Activated CD8-positive, alpha-beta T cell treated with anti-CD3 and anti-CD28 coated beads for 36 hours (primary cell): ENCODE measurements around the gene ZNF33B. TPM values are rescaled to one million over a fixed set of nuclear protein-coding genes. Genes with fewer than 3 reads are reported as not detected.
A peak's percentile ranks its signal among the peaks of the same experiment; 100 is the strongest.

ENCODE experiments used
- ATAC-seq: fragments of 200-7000 bp; cut with Tn5 transposase; one replicate; pipeline ENCODE4 v1.10.0; 2021; ENCODE audit warnings: mild to moderate bottlenecking, moderate library complexity
- CTCF ChIA-PET: fragments of 350-600 bp; sonication (Branson Sonifier 250); formaldehyde crosslinking; loops from one replicate; lab custom pipeline; 2021; ENCODE audit warnings: antibody characterized with exemption; lab: Charles Lee
- POLR2A ChIA-PET: fragments of 350-600 bp; sonication (Branson Sonifier 250); formaldehyde crosslinking; loops from one replicate; lab custom pipeline; 2021; ENCODE audit warnings: antibody characterized with exemption; lab: Charles Lee
- DNase-seq: peaks from one replicate; pipeline ENCODE4 v3.0.0-alpha.2; 2020
- H3K27ac Mint-ChIP-seq: one replicate; pipeline ENCODE4 v1.8.0; 2021; ENCODE audit warnings: mild to moderate bottlenecking, mixed read lengths
- H3K27me3 Mint-ChIP-seq: one replicate; pipeline ENCODE4 v1.8.0; 2021; ENCODE audit warnings: mixed read lengths
- H3K36me3 Mint-ChIP-seq: one replicate; pipeline ENCODE4 v1.8.0; 2021; ENCODE audit warnings: low read depth, mixed read lengths
- H3K4me1 Mint-ChIP-seq: one replicate; pipeline ENCODE4 v1.8.0; 2021; ENCODE audit warnings: low read depth, mixed read lengths
- H3K4me3 Mint-ChIP-seq: one replicate; pipeline ENCODE4 v1.8.0; 2021; ENCODE audit warnings: mild to moderate bottlenecking, moderate library complexity, mixed read lengths
- H3K9me3 Mint-ChIP-seq: one replicate; pipeline ENCODE4 v1.8.0; 2021; ENCODE audit warnings: mixed read lengths
- intact Hi-C: fragments of 100-400 bp; cut with micrococcal nuclease; formaldehyde crosslinking; loops from one replicate; pipeline ENCODE4 v1.10.0; 2022
- total RNA-seq, 2 experiments: library from RNA; stranded (reverse); gene quantifications; one replicate each; pipeline ENCODE4 v1.2.3, GENCODE V29; 2021
- TF ChIP-seq, protein P1 (sequence below): fragments of 200-600 bp; IDR thresholded peaks from one replicate; pipeline ENCODE4 v1.8.0; 2022; ENCODE audit warnings: antibody characterized with exemption, mild to moderate bottlenecking

The ZNF33B gene
- total RNA-seq, 2 experiments from 2014 or later, result 5.8 to 7.9 TPM

DNA sequence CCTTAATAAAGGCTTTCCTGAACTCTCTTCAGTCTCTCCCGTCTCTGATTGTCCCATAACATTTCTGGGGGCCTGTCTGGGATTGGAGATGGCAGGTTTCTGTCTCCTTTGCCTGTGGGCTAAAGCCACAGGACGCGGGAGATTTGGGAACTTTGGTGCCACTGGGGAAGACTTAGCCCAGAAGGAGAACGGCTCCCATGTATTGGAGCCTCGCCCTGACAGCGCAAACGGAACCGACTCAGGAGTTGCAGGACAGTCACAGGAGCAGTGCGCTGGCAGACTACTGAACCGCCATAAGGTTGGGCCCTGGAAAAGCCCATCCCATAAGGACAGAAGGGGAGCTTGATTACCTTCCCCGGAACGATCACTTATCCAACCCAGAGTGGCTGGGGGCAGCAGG, 7.1 kb upstream of the ZNF33B start:
- ChIA-PET CTCF (no interaction called here), POLR2A (no interaction called here)
- Mint-ChIP-seq H3K27me3 (no peaks in the 10 kb centered on the region), H3K4me1 (peaks cover 2% of the 10 kb centered on the region), H3K9me3 (no peaks in the 10 kb centered on the region), H3K27ac (no peak overlapping the region), H3K36me3 (no peaks in the 10 kb centered on the region), H3K4me3 (no peak overlapping the region)
- TF ChIP-seq, protein P1, sequence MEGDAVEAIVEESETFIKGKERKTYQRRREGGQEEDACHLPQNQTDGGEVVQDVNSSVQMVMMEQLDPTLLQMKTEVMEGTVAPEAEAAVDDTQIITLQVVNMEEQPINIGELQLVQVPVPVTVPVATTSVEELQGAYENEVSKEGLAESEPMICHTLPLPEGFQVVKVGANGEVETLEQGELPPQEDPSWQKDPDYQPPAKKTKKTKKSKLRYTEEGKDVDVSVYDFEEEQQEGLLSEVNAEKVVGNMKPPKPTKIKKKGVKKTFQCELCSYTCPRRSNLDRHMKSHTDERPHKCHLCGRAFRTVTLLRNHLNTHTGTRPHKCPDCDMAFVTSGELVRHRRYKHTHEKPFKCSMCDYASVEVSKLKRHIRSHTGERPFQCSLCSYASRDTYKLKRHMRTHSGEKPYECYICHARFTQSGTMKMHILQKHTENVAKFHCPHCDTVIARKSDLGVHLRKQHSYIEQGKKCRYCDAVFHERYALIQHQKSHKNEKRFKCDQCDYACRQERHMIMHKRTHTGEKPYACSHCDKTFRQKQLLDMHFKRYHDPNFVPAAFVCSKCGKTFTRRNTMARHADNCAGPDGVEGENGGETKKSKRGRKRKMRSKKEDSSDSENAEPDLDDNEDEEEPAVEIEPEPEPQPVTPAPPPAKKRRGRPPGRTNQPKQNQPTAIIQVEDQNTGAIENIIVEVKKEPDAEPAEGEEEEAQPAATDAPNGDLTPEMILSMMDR, result no peak
- intact Hi-C loops, result no loop called here
- ATAC-seq (no peak), DNase-seq (no peak)

DNA sequence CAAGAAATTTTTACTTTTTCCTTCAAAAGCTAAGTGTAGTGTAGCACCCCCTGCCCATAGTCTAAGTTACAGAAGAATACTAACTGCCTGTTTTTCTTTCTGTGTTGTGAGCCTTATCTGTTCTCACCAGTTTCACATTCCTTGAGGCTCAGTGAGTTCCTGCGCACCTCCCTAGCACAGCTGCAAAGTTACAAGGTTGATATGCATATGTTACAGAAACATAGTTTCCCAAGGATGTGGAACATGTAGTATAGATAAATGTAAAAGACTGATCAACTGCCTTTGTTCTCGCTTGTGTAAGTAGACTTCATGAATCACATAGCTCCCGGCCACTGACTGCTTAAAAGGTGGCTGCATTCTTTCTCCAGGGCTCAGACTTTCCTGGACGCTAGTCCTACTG, 6.7 kb upstream of the ZNF33B start:
- Mint-ChIP-seq H3K36me3 (no peaks in the 10 kb centered on the region), H3K27ac (no peak overlapping the region), H3K4me1 (no peaks in the 10 kb centered on the region), H3K9me3 (no peaks in the 10 kb centered on the region), H3K4me3 (no peak overlapping the region), H3K27me3 (no peaks in the 10 kb centered on the region)
- intact Hi-C loops, result no loop called here
- TF ChIP-seq, protein P1, result no peak
- no peak for DNase-seq
- ChIA-PET CTCF (no interaction called here), POLR2A (no interaction called here)
- ATAC-seq, result no peak

DNA sequence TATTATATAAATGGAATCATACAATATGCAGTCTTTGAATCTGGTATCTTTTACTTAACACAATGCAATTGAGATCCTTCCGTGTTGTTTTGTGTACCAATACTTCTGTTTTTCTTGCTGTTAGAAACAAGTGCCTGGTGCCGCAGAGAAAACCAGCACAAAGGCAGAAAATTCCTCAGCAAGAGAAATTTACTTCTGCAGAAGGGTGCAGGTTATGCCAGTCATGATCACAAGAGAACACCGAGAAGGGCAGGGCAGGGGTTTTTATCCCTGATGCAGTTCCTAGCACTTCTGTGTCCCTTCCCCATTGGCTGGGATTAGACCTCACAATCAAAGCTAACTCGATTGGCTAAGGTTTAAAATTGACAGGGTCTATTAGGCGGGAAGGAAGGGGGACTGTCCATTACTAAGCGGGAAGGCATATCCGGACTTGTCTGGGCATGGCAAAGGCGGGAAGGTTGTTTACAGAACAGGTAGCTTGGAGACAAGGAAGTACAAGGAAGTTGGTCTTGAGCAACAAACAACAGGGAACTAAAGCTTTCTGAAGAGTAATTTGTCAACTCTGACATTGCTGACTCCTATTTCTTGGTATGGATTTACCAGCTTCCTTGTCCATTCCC, 2.4 kb upstream of the ZNF33B start:
- intact Hi-C loops, result no loop called here
- POLR2A ChIA-PET, result no interaction called here
- H3K4me1 Mint-ChIP-seq, result peaks cover 12% of the 10 kb centered on the region
- no peak overlapping the region for H3K27ac Mint-ChIP-seq
- no peaks in the 10 kb centered on the region for H3K27me3 Mint-ChIP-seq
- H3K36me3 Mint-ChIP-seq, result peaks cover 12% of the 10 kb centered on the region
- TF ChIP-seq, protein P1, result no peak
- H3K9me3 Mint-ChIP-seq, result no peaks in the 10 kb centered on the region
- H3K4me3 Mint-ChIP-seq, result no peak overlapping the region
- DNase-seq (no peak), ATAC-seq (no peak)
- CTCF ChIA-PET, result no interaction called here

DNA sequence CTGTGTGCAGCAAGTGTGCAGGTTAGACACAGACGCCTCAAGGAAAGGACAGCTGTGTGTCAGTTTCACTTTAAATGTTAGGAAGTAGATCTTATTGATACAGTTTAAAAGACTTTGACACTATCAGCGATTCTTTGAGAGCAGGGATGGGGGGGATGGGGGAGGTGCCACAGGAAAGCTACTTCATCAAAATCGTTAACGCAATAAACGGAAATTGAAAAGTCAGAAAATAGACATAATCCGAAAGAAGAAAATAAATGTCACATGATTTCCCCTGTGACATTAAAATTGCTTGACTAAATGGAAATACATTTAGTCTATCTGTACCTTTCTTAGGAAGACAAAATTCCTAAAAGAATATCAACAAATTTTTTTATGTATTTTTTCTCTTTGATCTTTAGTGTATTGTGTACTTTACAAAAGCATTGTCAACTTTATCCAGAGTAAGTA, 476 bp upstream of the ZNF33B start:
- ATAC-seq (no peak), DNase-seq (peak; percentile 71)
- peaks cover 14% of the 10 kb centered on the region for H3K36me3 Mint-ChIP-seq
- peak overlapping the region; percentile 95 for H3K4me3 Mint-ChIP-seq
- ChIA-PET POLR2A (no interaction called here), CTCF (no interaction called here)
- H3K9me3 Mint-ChIP-seq, result no peaks in the 10 kb centered on the region
- peak overlapping the region; percentile 98 for H3K27ac Mint-ChIP-seq
- no peaks in the 10 kb centered on the region for H3K27me3 Mint-ChIP-seq
- intact Hi-C loops, result loop anchor here (5.0 kb wide), 1 partner anchor 87 kb away; no protein-coding TSS in a partner anchor
- H3K4me1 Mint-ChIP-seq, result peaks cover 21% of the 10 kb centered on the region
- TF ChIP-seq, protein P1, result no peak

DNA sequence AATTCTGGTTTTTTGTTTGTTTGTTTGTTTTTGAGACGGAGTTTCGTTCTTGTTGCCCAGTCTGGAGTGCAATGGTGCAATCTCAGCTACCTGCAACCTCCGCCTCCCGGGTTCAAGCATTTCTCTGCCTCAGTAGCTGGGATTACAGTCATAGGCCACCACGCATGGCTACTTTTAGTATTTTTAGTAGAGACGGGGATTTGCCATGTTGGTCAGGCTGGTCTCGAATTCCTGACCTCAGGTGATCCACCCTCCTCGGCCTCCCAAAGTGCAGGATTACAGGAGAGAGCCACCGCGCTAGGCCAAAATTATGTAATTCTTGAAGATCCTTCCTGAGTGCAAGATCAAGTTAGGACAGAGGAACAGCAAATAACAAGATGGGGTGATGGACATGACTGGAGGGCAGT, 719 bp downstream of the ZNF33B start:
- TF ChIP-seq, protein P1, result no peak
- no peak for ATAC-seq
- Mint-ChIP-seq H3K36me3 (peaks cover 14% of the 10 kb centered on the region), H3K9me3 (no peaks in the 10 kb centered on the region), H3K27me3 (no peaks in the 10 kb centered on the region), H3K4me1 (peaks cover 28% of the 10 kb centered on the region), H3K4me3 (peak overlapping the region; percentile 95), H3K27ac (peak overlapping the region; percentile 98)
- DNase-seq, result peak; percentile 29
- ChIA-PET CTCF (interaction anchor here (1.3 kb wide), 1 partner anchor 116 kb away, joined by 3 read pairs; no protein-coding TSS in a partner anchor), POLR2A (no interaction called here)
- intact Hi-C loops, result loop anchor here (5.0 kb wide), 1 partner anchor 85 kb away; no protein-coding TSS in a partner anchor
